Astrocyte of the spinal cord (primary cell): Measurements from ENCODE around the gene HSH2D.

ENCODE experiments used
- DNase-seq: peaks from one replicate; pipeline ENCODE4 v3.0.0; 2011; ENCODE audit warnings: low read depth, low spot score
- H3K4me3 ChIP-seq: 2 replicates; pipeline ENCODE4 v1.5.1; 2011; ENCODE audit warnings: low read depth, mild to moderate bottlenecking, low read length, moderate library complexity
- in situ Hi-C: cut with HindIII; loops from 2 replicates; pipeline ENCODE4 v1.10.0; 2017; ENCODE audit warnings: low sequenced_read_pairs
- TF ChIP-seq, protein P1 (sequence below): IDR thresholded peaks from 2 replicates; pipeline ENCODE4 v1.5.1; 2012; ENCODE audit warnings: low read depth, mild to moderate bottlenecking, low read length, inconsistent platforms

HSH2D gene

DNA sequence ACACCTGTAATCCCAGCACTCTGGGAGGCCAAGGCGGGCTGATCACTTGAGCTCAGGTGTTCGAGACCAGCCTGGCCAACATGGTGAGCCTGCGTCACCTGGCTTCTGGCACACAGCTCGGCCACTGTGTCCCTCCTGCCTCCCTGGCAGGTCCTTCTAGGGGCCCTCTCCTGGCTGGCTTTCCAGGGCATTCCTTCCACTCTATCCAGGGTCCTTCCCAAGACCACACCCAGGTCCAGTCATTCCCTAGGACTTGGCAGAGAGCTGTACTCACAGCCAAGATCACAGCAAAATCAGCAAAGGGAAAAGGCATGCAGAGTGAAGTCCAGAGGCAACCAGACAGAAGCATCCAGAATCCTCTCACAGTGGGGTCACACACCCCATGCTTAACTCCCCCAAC, 9.7 kb upstream of the HSH2D start:
- no peak for DNase-seq
- in situ Hi-C loops: no loop called here
- H3K4me3 ChIP-seq: no peak overlapping the region
- TF ChIP-seq, protein P1, sequence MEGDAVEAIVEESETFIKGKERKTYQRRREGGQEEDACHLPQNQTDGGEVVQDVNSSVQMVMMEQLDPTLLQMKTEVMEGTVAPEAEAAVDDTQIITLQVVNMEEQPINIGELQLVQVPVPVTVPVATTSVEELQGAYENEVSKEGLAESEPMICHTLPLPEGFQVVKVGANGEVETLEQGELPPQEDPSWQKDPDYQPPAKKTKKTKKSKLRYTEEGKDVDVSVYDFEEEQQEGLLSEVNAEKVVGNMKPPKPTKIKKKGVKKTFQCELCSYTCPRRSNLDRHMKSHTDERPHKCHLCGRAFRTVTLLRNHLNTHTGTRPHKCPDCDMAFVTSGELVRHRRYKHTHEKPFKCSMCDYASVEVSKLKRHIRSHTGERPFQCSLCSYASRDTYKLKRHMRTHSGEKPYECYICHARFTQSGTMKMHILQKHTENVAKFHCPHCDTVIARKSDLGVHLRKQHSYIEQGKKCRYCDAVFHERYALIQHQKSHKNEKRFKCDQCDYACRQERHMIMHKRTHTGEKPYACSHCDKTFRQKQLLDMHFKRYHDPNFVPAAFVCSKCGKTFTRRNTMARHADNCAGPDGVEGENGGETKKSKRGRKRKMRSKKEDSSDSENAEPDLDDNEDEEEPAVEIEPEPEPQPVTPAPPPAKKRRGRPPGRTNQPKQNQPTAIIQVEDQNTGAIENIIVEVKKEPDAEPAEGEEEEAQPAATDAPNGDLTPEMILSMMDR: no peak

DNA sequence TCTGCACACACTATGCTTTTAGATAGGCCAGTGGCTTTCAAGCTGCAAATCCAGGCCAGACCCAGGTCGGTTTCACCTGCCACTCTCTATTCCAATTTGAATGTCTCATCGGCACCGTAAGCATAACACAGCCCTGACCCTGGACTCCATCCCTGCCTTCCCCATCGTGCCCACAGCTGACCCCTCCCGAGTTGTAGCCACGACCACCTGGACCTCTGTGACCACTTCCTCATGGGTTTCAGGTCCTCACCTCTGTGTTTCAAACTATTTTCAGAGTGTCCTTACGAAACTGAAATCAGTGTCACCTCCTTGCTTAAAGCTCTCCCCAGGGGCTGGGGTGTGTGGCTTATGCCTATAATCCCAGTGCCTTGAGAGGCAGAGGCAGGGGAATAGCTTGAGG, 9.0 kb upstream of the HSH2D start:
- no peak for DNase-seq
- H3K4me3 ChIP-seq: no peak overlapping the region
- in situ Hi-C loops: no loop called here
- TF ChIP-seq, protein P1: no peak

- in situ Hi-C loops: no loop called here
- TF ChIP-seq, protein P1: no peak
- H3K4me3 ChIP-seq: no peak overlapping the region
- no peak for DNase-seq
Measured at GRCh38 chr19:16135430-16136127, 7.9 kb upstream of the HSH2D start.

DNA sequence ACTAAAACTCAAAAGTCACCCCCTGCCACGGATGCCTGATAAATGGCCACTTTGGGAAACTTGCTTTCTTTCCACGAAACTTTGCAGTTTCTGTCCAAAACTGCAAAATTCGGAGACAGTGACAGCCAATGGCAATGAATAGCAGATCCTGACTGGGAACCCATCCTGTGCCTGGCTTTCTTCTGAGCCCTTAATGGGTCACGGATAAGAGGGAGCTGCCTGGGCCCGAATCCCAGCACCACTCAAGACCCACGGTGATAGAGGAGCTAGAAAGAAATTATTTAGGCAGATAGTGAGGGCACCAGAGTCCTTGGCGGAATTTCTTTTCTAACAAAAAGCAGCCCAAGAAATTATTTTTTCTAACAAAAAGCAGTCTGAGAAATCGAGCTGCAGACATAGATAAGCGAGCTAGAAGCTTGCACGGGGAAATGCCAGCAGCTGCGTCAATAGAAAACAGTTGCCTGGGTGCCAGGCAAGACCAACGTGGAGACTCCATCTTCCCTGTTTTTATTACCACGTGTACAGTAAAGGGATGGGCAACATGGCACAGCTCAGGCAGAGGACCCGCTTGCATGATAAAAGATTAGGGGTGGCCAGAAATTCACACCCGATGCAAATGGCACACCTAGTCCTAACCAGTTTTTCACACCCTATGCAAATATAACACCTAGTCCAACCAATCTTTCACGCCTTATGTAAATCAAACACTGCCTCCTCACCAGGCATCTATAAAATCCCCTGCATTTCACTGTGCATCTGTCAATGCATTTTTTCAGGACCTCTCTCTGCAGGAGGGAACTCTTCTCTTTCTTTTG, 7.1 kb upstream of the HSH2D start:
- in situ Hi-C loops: no loop called here
- no peak overlapping the region for H3K4me3 ChIP-seq
- no peak for DNase-seq
- TF ChIP-seq, protein P1: no peak

DNA sequence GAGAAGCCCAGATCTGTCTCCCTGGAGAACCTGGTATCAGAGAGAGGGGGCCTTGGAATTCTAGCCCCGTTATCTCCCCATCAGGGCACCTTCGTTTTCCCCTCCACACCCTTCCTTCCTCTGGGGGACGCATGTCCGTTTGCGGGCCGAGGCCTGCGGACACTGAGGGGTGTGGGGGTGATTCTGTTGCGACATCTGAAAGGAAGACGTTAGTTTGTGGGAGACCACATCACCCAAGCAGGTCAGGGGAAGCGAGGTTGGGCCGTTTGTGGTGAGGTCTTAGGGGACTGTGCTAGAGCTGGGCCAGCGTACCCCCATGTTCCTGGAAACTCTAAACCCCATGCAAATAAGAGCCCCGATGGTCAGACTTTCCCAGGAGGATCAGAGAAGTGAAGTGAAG, 3.7 kb upstream of the HSH2D start:
- no peak overlapping the region for H3K4me3 ChIP-seq
- in situ Hi-C loops: no loop called here
- DNase-seq: no peak
- TF ChIP-seq, protein P1: no peak

DNA sequence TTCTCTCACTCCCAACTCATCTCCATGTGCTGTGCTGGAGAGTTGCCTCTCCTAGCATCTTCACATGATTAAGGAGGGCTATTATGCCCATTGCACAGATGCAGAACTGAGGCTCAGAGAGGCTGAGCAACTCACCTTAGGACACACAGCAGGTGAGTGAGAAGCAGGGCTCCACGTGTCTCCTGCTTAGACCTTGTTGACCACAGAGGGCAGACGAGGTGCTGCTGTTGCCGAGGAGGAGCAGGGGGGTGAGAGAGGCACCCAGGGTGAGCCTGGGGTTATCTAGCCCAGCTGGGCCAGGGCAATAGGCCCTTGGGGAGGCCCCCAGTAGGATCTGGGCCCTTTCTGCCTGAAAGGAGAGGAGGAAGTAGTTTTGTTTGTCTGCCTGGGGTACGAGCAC, 2.4 kb upstream of the HSH2D start:
- TF ChIP-seq, protein P1: no peak
- H3K4me3 ChIP-seq: no peak overlapping the region
- no peak for DNase-seq
- in situ Hi-C loops: no loop called here
